K562 (cell line): Measurements from ENCODE around the gene ENTPD6. TPM values are rescaled to one million over a fixed set of nuclear protein-coding genes. Genes with fewer than 3 reads are reported as not detected.

Experiments
- BCOR ChIP-seq: fragments of 450-650 bp; IDR thresholded peaks from 2 replicates; pipeline ENCODE4 v1.6.1; 2016
- CBFB ChIP-seq: sonication (generic); formaldehyde crosslinking; IDR thresholded peaks from 2 replicates; pipeline ENCODE4 v1.4.0; 2020; ENCODE audit warnings: mild to moderate bottlenecking, missing genetic modification reagents
- HNRNPLL ChIP-seq: fragments of 200-400 bp; formaldehyde crosslinking; IDR thresholded peaks from 2 replicates; pipeline ENCODE4 v1.6.1; 2017; ENCODE audit warnings: low read length, low read depth, mild to moderate bottlenecking; ENCODE audit not compliant: poor library complexity, severe bottlenecking
- MAFG ChIP-seq: fragments of 450-650 bp; conservative IDR thresholded peaks from 2 replicates; pipeline ENCODE4 v1.6.1; 2016; ENCODE audit warnings: missing genetic modification characterization, missing compliant biosample characterization
- NFE2 ChIP-seq: IDR thresholded peaks from 2 replicates; pipeline ENCODE4 v1.6.1; 2014; ENCODE audit warnings: antibody characterized with exemption, low read depth
- NFIC ChIP-seq: fragments of 450-650 bp; IDR thresholded peaks from 2 replicates; pipeline ENCODE4 v1.6.1; 2017; ENCODE audit warnings: mild to moderate bottlenecking, inconsistent platforms
- POLR2G ChIP-seq: fragments of 200-400 bp; formaldehyde crosslinking; IDR thresholded peaks from 2 replicates; pipeline ENCODE4 v1.6.1; 2017; ENCODE audit warnings: low read depth, mild to moderate bottlenecking, antibody characterized with exemption, low read length, moderate library complexity
- SLC30A9 ChIP-seq: fragments of 250-450 bp; sonication (Bioruptor Pico); IDR thresholded peaks from 2 replicates; pipeline ENCODE4 v1.8.0; 2022; ENCODE audit warnings: mild to moderate bottlenecking, moderate library complexity
- SP2 ChIP-seq: IDR thresholded peaks from 2 replicates; pipeline ENCODE4 v1.6.1; 2011; ENCODE audit warnings: mild to moderate bottlenecking, low read depth, low read length, moderate library complexity; ENCODE audit not compliant: poor library complexity, severe bottlenecking; ENCODE audit errors: extremely low read depth
- STAT5A ChIP-seq: IDR thresholded peaks from 2 replicates; pipeline ENCODE4 v1.6.1; 2012; ENCODE audit warnings: low read length, inconsistent platforms, borderline replicate concordance
- U2AF2 ChIP-seq: fragments of 200-400 bp; formaldehyde crosslinking; optimal IDR thresholded peaks from 2 replicates; pipeline ENCODE3; 2017; ENCODE audit warnings: low read depth, mild to moderate bottlenecking, low read length
- YY1 ChIP-seq, 3 experiments: IDR thresholded peaks; 2 replicates each; pipeline ENCODE4 v1.6.1; 2011; ENCODE audit warnings: low read length in 2 of 3, mild to moderate bottlenecking in 2 of 3, moderate library complexity in 2 of 3, borderline replicate concordance in 1 of 3, control low read depth in 1 of 3, low read depth in 1 of 3; ENCODE audit not compliant: insufficient read depth in 3 of 3, insufficient replicate concordance in 2 of 3, control insufficient read depth in 1 of 3, insufficient read length in 1 of 3; ENCODE audit errors: extremely low read depth in 1 of 3
- polyA plus RNA-seq, 8 experiments: library from polyadenylated mRNA; depleted of rRNA in 4 of 8; stranded (reverse) in 5 of 8; unstranded in 3 of 8; fragments of >200 nt; fragmentation: Nextera tagmentation in 2 of 8; fragmentation: Illumina TruSeq in 1 of 8; extraction: Ambion mirVana in 2 of 8; extraction: Trizol in 1 of 8; gene quantifications; 2 replicates each; pipeline versions ENCODE4 v1.2.1 to v1.2.3, GENCODE V29; 2011 to 2014; ENCODE audit warnings: inconsistent platforms in 1 of 8, missing spikeins in 1 of 8
- total RNA-seq, 7 experiments: library from RNA; depleted of rRNA in 6 of 7; stranded (reverse); fragments of >200 nt in 6 of 7; fragmentation: Illumina TruSeq in 2 of 7; extraction: Trizol in 2 of 7; gene quantifications; 2 replicates each; pipeline versions ENCODE4 v1.2.1 to v1.2.3, GENCODE V29; 2011 to 2021; ENCODE audit warnings: low replicate concordance in 1 of 7
- TF ChIP-seq, protein P1 (sequence below): fragments of 450-650 bp; IDR thresholded peaks from 2 replicates; pipeline ENCODE4 v1.6.1; 2014; ENCODE audit warnings: low read depth, mild to moderate bottlenecking, moderate library complexity, borderline replicate concordance
- TF ChIP-seq, protein P2 (sequence below): fragments of 250-450 bp; sonication (Bioruptor Pico); IDR thresholded peaks from 2 replicates; pipeline ENCODE4 v1.8.0; 2021; ENCODE audit warnings: moderate library complexity, mild to moderate bottlenecking, inconsistent platforms
- TF ChIP-seq, protein P3 (sequence below), 3 experiments: fragments of 200-800 bp in 1 of 3; fragments of 250-450 bp in 1 of 3; fragments of 450-650 bp in 1 of 3; sonication (Bioruptor Pico) in 1 of 3; sonication (Bioruptor generic) in 1 of 3; formaldehyde crosslinking in 1 of 3; IDR thresholded peaks; 2 replicates each; pipeline versions ENCODE4 v1.6.1 to v1.8.0; 2016 to 2022; ENCODE audit warnings: mild to moderate bottlenecking in 2 of 3, missing genetic modification characterization in 2 of 3, missing compliant biosample characterization in 1 of 3, moderate library complexity in 1 of 3
- TF ChIP-seq, protein P4 (sequence below): sonication (generic); formaldehyde crosslinking; IDR thresholded peaks from 2 replicates; pipeline ENCODE4 v1.8.1; 2023; ENCODE audit warnings: mild to moderate bottlenecking, missing genetic modification reagents

ENTPD6 gene
- total and polyA plus RNA-seq, 9 of the 15 experiments (the other 6 are each of a cell fraction or from before 2014, with no cell fraction given) = 0.82 to 36.8 (median 22.4) TPM

DNA sequence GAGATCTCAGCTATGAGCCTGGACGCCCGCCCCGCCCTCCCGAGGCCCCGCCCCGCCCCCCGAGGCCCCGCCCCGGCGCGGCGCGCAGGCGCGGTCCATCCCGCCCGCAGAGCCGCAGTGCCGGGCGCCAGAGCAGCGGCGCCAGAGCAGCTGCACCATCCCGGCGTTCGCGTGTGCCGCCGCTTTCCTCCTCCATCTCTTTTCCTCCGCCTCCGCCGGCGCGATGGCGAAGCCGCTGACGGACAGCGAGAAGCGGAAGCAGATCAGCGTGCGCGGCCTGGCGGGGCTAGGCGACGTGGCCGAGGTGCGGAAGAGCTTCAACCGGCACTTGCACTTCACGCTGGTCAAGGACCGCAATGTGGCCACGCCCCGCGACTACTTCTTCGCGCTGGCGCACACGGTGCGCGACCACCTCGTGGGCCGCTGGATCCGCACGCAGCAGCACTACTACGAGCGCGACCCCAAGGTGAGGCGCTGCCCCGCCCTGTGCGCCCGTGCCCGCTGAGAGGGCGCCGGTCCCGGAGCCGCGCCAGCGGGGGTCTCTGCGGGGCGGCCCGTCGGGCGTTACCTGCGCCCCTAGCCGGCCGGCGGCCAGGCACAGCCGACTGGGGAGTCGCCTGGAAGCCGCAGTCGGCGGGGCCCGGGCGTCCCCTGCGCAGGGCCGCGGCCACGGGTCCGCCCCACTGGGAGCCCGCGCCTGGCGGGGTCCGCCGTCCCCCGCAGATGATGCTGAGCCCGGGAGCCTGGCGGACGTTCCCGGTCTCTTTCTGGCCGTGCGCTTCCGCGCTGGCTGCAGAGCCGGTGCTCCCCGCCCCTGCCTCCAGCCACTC is 52.7 kb downstream of the ENTPD6 start, which contains the start of gene PYGB (continued):
- TF ChIP-seq, protein P1, sequence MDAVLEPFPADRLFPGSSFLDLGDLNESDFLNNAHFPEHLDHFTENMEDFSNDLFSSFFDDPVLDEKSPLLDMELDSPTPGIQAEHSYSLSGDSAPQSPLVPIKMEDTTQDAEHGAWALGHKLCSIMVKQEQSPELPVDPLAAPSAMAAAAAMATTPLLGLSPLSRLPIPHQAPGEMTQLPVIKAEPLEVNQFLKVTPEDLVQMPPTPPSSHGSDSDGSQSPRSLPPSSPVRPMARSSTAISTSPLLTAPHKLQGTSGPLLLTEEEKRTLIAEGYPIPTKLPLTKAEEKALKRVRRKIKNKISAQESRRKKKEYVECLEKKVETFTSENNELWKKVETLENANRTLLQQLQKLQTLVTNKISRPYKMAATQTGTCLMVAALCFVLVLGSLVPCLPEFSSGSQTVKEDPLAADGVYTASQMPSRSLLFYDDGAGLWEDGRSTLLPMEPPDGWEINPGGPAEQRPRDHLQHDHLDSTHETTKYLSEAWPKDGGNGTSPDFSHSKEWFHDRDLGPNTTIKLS = peak; percentile 78; the same call in 1 of the 2 replicates
- TF ChIP-seq CBFB (no peak), STAT5A (no peak), SP2 (no peak), YY1 (IDR thresholded peaks at IDR 0.05; ENCODE audit: borderline replicate concordance in 1 of 3, control insufficient read depth in 1 of 3, extremely low read depth in 1 of 3, insufficient read depth in 3 of 3, insufficient read length in 1 of 3, insufficient replicate concordance in 2 of 3, low read depth in 1 of 3, low read length in 2 of 3) (peak in 1 of 3 experiments; percentile 39), NFIC (0 out of 2 replicates have a peak, but pooled peaks have one; percentile 21), POLR2G (peak; percentile 87), BCOR (0 out of 2 replicates have a peak, but pooled peaks have one; percentile 27), HNRNPLL (peak; percentile 62), NFE2 (no peak), MAFG (tag) (no peak), U2AF2 (no peak), SLC30A9 (CRISPR knock-in tag) (no peak)
- TF ChIP-seq, protein P2, sequence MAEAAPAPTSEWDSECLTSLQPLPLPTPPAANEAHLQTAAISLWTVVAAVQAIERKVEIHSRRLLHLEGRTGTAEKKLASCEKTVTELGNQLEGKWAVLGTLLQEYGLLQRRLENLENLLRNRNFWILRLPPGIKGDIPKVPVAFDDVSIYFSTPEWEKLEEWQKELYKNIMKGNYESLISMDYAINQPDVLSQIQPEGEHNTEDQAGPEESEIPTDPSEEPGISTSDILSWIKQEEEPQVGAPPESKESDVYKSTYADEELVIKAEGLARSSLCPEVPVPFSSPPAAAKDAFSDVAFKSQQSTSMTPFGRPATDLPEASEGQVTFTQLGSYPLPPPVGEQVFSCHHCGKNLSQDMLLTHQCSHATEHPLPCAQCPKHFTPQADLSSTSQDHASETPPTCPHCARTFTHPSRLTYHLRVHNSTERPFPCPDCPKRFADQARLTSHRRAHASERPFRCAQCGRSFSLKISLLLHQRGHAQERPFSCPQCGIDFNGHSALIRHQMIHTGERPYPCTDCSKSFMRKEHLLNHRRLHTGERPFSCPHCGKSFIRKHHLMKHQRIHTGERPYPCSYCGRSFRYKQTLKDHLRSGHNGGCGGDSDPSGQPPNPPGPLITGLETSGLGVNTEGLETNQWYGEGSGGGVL = no peak
- TF ChIP-seq, protein P3, sequence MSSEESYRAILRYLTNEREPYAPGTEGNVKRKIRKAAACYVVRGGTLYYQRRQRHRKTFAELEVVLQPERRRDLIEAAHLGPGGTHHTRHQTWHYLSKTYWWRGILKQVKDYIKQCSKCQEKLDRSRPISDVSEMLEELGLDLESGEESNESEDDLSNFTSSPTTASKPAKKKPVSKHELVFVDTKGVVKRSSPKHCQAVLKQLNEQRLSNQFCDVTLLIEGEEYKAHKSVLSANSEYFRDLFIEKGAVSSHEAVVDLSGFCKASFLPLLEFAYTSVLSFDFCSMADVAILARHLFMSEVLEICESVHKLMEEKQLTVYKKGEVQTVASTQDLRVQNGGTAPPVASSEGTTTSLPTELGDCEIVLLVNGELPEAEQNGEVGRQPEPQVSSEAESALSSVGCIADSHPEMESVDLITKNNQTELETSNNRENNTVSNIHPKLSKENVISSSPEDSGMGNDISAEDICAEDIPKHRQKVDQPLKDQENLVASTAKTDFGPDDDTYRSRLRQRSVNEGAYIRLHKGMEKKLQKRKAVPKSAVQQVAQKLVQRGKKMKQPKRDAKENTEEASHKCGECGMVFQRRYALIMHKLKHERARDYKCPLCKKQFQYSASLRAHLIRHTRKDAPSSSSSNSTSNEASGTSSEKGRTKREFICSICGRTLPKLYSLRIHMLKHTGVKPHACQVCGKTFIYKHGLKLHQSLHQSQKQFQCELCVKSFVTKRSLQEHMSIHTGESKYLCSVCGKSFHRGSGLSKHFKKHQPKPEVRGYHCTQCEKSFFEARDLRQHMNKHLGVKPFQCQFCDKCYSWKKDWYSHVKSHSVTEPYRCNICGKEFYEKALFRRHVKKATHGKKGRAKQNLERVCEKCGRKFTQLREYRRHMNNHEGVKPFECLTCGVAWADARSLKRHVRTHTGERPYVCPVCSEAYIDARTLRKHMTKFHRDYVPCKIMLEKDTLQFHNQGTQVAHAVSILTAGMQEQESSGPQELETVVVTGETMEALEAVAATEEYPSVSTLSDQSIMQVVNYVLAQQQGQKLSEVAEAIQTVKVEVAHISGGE (CRISPR knock-in tag; IDR thresholded peaks at IDR 0.05) = peak in 1 of 3 experiments; percentile 29; a peak in 1 of 6 replicates
- TF ChIP-seq, protein P4, sequence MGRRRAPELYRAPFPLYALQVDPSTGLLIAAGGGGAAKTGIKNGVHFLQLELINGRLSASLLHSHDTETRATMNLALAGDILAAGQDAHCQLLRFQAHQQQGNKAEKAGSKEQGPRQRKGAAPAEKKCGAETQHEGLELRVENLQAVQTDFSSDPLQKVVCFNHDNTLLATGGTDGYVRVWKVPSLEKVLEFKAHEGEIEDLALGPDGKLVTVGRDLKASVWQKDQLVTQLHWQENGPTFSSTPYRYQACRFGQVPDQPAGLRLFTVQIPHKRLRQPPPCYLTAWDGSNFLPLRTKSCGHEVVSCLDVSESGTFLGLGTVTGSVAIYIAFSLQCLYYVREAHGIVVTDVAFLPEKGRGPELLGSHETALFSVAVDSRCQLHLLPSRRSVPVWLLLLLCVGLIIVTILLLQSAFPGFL = no peak
